HG02852 (cell line): Measurements from ENCODE around the gene AAK1.
"Not testable (repeated sequence)": the region's sequence is repeated elsewhere in the genome, so short reads cannot be mapped to it uniquely, and the experiment has no call there.

ENCODE experiments used
- ATAC-seq: cut with Tn5 transposase; IDR thresholded peaks from one replicate; pipeline ENCODE4 v1.9.1; 2021; ENCODE audit warnings: mild to moderate bottlenecking, moderate library complexity; ENCODE audit not compliant: unreplicated experiment

Gene AAK1

GRCh38 chr2:69459936-69460335 lies 183.6 kb downstream of the AAK1 start:
- ATAC-seq = no peak

- ATAC-seq = no peak
Observed at GRCh38 chr2:69456950-69457445, 186.5 kb downstream of the AAK1 start.

GRCh38 chr2:69456154-69456553 lies 187.4 kb downstream of the AAK1 start:
- ATAC-seq = no peak

- ATAC-seq = no peak
Observed at GRCh38 chr2:69454976-69455375, 188.6 kb downstream of the AAK1 start.

- peak; percentile 95 for ATAC-seq
Observed at GRCh38 chr2:69453475-69454129, 189.9 kb downstream of the AAK1 start.

GRCh38 chr2:69452687-69453086 lies 190.9 kb downstream of the AAK1 start:
- ATAC-seq = no peak

- no peak for ATAC-seq
Observed at GRCh38 chr2:69450735-69451416, 192.7 kb downstream of the AAK1 start.

- no peak for ATAC-seq
Observed at GRCh38 chr2:69449906-69450305, 193.6 kb downstream of the AAK1 start.

- ATAC-seq = not testable (repeated sequence)
Observed at GRCh38 chr2:69443673-69444072, 199.9 kb downstream of the AAK1 start.

- ATAC-seq = not testable (repeated sequence)
Observed at GRCh38 chr2:69439499-69439898, 204.0 kb downstream of the AAK1 start.

- ATAC-seq = no peak
Observed at GRCh38 chr2:69438580-69438979, 205.0 kb downstream of the AAK1 start.

GRCh38 chr2:69437751-69438154 lies 205.8 kb downstream of the AAK1 start:
- ATAC-seq = no peak

- peak; percentile 93 for ATAC-seq
Observed at GRCh38 chr2:69436938-69437750, 206.4 kb downstream of the AAK1 start, which contains the start of gene NFU1. NFU1 (minus strand) TSS chr2:69437435; CDS start chr2:69437422, 13 bp downstream.

GRCh38 chr2:69436596-69436937 lies 207.0 kb downstream of the AAK1 start:
- ATAC-seq = peak; percentile 5

GRCh38 chr2:69434753-69435152 lies 208.8 kb downstream of the AAK1 start:
- ATAC-seq = no peak

- no peak for ATAC-seq
Observed at GRCh38 chr2:69429491-69430183, 213.9 kb downstream of the AAK1 start.

GRCh38 chr2:69428981-69429380 lies 214.6 kb downstream of the AAK1 start:
- ATAC-seq = no peak

- no peak for ATAC-seq
Observed at GRCh38 chr2:69424419-69424818, 219.1 kb downstream of the AAK1 start.

- no peak for ATAC-seq
Observed at GRCh38 chr2:69422198-69422597, 221.3 kb downstream of the AAK1 start.

GRCh38 chr2:69419111-69419510 lies 224.4 kb downstream of the AAK1 start:
- not testable (repeated sequence) for ATAC-seq

GRCh38 chr2:69416147-69416546 lies 227.4 kb downstream of the AAK1 start:
- no peak for ATAC-seq
